Fibroblast of peridontal ligament (primary cell): ENCODE results near the gene GALNT11.

Experiments
- DNase-seq: peaks from one replicate; pipeline ENCODE4 v3.0.0-alpha.2; 2010; ENCODE audit errors: extremely low read depth

The GALNT11 gene

DNA sequence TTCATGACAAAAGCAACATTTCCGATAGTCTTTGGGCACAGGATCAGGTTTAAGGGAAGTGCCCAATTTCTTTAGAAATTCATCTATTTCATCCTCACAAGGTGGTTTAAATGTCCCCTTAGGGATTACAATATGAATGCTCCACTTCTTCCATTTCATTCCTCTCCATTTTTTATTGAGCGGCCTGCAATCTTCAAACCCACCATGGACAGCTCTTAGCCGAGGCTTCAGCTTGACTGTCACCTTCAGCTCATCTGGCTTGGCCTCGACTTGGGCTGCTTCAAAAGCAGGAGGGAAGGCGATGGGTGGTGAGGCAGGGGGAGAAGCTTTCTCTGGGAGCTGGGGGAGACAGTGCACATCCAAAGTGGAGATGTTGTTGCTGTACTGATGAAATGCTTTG lies 123.2 kb downstream of the GALNT11 start:
- DNase-seq: no peak

GRCh38 chr7:152149363-152149762 lies 123.9 kb downstream of the GALNT11 start:
- DNase-seq: no peak

DNA sequence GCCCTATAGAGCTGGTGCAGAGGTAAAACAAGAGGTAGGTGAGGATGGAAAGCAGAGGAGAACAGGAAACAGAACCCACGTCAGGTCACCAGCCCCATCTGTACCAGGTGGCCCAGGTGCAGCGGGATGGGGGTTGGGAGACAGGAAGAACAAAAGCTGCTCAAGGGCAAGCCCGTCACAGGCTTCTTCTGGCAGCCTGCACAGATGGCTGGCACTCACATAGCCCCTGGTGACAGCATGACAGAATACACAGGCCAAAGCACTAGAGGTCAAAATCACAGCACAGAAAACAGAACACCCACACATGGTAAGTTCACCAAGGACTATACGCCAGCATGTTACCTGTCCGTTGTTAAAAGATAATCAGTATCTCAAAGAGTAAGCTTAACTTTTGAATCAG lies 126.8 kb downstream of the GALNT11 start:
- no peak for DNase-seq

GRCh38 chr7:152158801-152159587 lies 133.5 kb downstream of the GALNT11 start:
- no peak for DNase-seq

- DNase-seq: no peak
Observed at GRCh38 chr7:152161171-152161570, 135.7 kb downstream of the GALNT11 start.

DNA sequence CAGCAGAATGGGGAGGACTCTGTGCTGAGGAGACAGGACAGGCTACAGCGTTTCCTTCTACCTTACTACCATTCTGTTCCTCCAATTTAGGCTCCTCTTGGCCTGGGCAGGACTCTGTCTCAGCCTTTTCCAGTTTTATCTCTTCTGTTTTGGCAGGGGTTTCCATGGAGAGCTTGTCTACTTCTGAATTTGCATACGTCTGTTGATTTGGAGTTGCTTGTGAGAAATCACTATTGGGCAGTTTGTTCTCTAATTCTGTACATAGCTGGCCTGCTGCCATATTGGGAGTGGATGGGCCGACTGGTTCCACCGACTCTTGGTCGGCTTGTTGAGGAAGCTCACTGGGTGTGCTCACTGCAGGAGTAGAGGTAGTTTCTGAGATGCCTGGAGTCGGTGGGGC lies 136.8 kb downstream of the GALNT11 start:
- DNase-seq: no peak
